GM18951 (cell line): ENCODE data around the gene OR6B2.

Experiments
- POLR2A ChIP-seq: IDR thresholded peaks from 4 replicates; pipeline ENCODE4 v1.6.1; 2011; ENCODE audit warnings: mild to moderate bottlenecking; ENCODE audit not compliant: insufficient read length, insufficient read depth; ENCODE audit errors: extremely low read depth
- in situ Hi-C: fragments of 300-500 bp; cut with MboI; formaldehyde crosslinking; loops from one replicate; pipeline ENCODE4 v1.12.0; 2022; ENCODE audit warnings: low sequenced_read_pairs, mixed read lengths, inconsistent platforms; ENCODE audit not compliant: unreplicated experiment

The OR6B2 gene

DNA sequence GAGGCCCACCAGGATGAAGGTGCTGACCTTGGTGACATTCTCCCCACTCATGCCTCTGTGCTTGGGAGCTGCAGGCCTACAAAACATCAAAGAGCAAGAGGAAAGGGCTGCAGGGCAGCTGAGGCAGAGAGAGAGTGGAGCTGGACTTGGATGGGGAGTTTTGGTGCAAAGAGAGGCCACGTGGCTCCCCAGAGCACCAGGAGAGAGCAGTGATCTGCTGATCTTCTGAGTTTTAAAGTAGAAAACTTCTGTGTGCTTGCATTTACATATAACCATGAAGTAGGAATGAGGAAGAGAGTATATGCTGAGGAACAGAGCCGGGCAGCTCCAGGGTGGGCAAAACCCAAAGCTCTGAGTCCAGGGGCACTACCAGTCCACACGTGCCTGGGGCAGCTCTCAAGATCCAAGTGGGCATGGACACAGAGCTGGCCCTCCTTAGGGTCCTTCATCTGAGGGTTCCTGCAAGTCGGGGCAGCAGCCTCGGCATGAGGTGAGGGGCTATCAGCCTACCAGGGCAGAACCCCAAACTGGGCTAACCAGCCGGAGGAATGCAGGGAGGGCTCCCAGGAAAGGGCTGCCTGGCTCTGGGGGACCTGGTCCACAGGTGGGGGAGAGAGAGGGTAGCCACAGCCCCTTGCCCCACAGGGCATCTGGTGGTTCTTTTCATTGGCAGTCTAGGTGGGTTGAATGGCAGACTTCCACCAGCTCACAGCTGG, at the start of gene OR6B2:
OR6B2 (minus strand) TSS at position 51 of the 716 bp plus-strand sequence; CDS start at position 51, 0 bp downstream.
- no peak for TF ChIP-seq POLR2A

GRCh38 chr2:240078631-240079030, 48.4 kb upstream of the OR6B2 start:
- TF ChIP-seq POLR2A, result no peak
- in situ Hi-C loops, result loop anchor here (10.0 kb wide), 1 partner anchor 66 kb away; the partner anchor contains the start of gene OTOS

More for the DNA sequence above, at the start of gene OR6B2:
- in situ Hi-C loops, result no loop called here

- TF ChIP-seq POLR2A, result no peak
- in situ Hi-C loops, result loop anchor here (10.0 kb wide), 1 partner anchor 67 kb away; the partner anchor contains the start of gene OTOS
Observed at GRCh38 chr2:240077442-240077841, 47.2 kb upstream of the OR6B2 start.

GRCh38 chr2:240074545-240074944, 44.3 kb upstream of the OR6B2 start:
- TF ChIP-seq POLR2A, result no peak
- in situ Hi-C loops, result loop anchor here (10.0 kb wide), 1 partner anchor 70 kb away; the partner anchor contains the start of gene OTOS

GRCh38 chr2:240070907-240071306, 40.7 kb upstream of the OR6B2 start:
- no peak for TF ChIP-seq POLR2A
- in situ Hi-C loops, result loop anchor here (10.0 kb wide), 1 partner anchor 74 kb away; the partner anchor contains the start of gene OTOS

GRCh38 chr2:240069829-240070228, 39.6 kb upstream of the OR6B2 start:
- in situ Hi-C loops, result loop anchor here (10.0 kb wide), 1 partner anchor 75 kb away; the partner anchor contains the start of gene OTOS
- TF ChIP-seq POLR2A, result no peak

- in situ Hi-C loops, result no loop called here
- no peak for TF ChIP-seq POLR2A
Observed at GRCh38 chr2:240068193-240068592, 38.0 kb upstream of the OR6B2 start.

- in situ Hi-C loops, result no loop called here
- TF ChIP-seq POLR2A, result no peak
Observed at GRCh38 chr2:240066489-240066888, 36.3 kb upstream of the OR6B2 start.

DNA sequence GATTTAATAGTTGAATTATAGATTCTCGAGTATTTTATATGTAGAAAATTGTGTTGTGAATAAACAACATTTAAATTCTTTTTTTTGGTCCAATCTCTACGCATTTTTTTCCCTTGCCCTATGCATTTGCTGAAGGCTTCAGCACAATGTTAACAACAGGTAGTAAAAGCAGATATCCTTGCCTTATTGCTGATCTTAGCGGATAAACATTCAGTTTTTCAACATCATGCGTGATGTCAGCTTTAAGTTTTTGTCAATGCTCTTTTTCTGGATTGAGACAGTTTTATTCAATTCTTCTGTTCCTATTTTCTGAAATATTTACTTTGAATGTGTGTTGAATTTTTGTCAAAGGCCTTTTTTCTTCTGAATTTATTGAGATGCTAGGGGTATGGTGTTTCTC, 34.7 kb upstream of the OR6B2 start:
- no peak for TF ChIP-seq POLR2A
- in situ Hi-C loops, result no loop called here

GRCh38 chr2:240060977-240061591, 30.9 kb upstream of the OR6B2 start:
- no peak for TF ChIP-seq POLR2A
- in situ Hi-C loops, result no loop called here

DNA sequence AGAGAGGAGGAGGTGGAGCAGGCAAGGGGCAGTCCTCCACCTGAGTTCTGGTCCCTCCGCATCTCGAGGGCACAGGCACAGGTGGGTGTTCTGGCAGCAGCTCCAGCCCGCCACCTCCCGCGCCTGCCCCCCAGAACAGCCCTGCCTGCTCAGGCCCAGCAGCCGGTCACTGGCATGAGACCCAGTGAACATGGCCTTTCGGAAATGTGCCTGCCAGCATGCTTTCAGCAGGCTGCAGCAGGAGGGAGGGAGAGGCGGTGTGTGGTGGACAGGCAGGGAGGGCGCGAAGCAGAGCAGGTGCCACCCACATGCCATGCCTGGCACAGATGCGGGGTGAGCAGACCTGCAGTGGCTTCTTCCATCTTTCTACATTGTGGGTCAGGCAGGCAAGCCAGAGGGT, 26.4 kb upstream of the OR6B2 start:
- in situ Hi-C loops, result no loop called here
- TF ChIP-seq POLR2A, result no peak

GRCh38 chr2:240055177-240055917, 25.1 kb upstream of the OR6B2 start:
- in situ Hi-C loops, result no loop called here

More at GRCh38 chr2:240055177-240055917, 25.1 kb upstream of the OR6B2 start:
- TF ChIP-seq POLR2A, result no peak
